Brain microvascular endothelial cell (primary cell): ENCODE data around the gene GAA.

Experiments used
- DNase-seq: peaks from one replicate; pipeline ENCODE4 v3.0.0-alpha.2; 2020
- H3K27ac ChIP-seq: fragments of 250-450 bp; sonication (Bioruptor Pico); 2 replicates; pipeline ENCODE4 v1.5.1; 2020; ENCODE audit warnings: mild to moderate bottlenecking, moderate library complexity
- H3K27me3 ChIP-seq: fragments of 250-450 bp; sonication (Bioruptor Pico); replicated peaks from 2 replicates; pipeline ENCODE4 v1.5.1; 2020; ENCODE audit warnings: mild to moderate bottlenecking
- H3K36me3 ChIP-seq: fragments of 250-450 bp; sonication (Bioruptor Pico); replicated peaks from 2 replicates; pipeline ENCODE4 v1.5.1; 2020; ENCODE audit warnings: mild to moderate bottlenecking
- H3K4me3 ChIP-seq: 2 replicates; pipeline ENCODE4 v1.5.1; 2011; ENCODE audit warnings: low read depth, mild to moderate bottlenecking, control low read depth, low read length, moderate library complexity
- in situ Hi-C: cut with HindIII; loops from 2 replicates; pipeline ENCODE4 v1.10.0; 2017; ENCODE audit warnings: low sequenced_read_pairs, low pct_ligation_motif_present
- TF ChIP-seq, protein P1 (sequence below): IDR thresholded peaks from 2 replicates; pipeline ENCODE4 v1.5.1; 2011; ENCODE audit warnings: low read depth, mild to moderate bottlenecking, moderate library complexity, low read length, control low read depth, inconsistent platforms; ENCODE audit errors: missing control alignments

GAA gene

DNA sequence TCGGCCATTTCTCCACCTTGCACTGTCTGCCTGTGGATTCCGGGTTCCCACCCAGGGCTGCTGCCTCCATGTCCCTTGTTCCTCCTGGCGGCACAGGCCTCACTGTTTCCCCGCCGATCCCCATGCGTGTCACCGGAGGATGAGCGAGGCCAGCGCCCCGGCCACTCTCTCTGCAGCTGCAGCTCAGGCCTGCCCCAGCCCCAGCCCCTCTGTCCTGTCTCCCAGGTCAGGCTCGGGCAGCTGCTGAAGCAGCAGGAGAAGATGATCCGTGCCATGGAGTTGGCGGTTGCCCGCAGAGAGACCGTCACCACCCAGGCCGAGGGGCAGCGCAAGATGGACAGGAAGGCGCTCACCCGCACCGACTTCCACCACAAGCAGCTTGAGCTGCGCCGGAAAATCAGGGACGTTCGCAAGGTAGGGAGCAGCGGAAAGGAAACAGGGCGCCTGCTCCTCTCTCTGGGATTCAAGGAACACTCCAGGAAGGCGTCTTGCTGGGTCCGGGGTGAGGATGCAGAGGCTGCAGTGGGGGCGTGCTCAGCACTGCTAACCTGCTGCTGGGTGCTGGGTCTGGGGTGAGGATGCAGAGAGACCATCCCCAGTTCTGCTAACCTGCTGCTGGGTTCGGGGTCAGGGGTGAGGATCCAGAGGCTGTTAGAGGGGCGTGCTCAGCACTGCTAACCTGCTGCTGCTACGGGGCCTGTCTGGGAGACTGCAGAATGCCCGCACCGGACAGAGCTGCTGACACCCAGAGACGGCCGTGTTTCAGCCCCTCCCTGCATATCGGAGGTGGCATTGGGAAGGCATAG lies 6.1 kb upstream of the GAA start:
- Histone ChIP-seq H3K4me3 (no peak overlapping the region), H3K36me3 (no peaks in the 10 kb centered on the region), H3K27me3 (no peaks in the 10 kb centered on the region), H3K27ac (no peak overlapping the region)
- DNase-seq = no peak
- in situ Hi-C loops = no loop called here
- TF ChIP-seq, protein P1, sequence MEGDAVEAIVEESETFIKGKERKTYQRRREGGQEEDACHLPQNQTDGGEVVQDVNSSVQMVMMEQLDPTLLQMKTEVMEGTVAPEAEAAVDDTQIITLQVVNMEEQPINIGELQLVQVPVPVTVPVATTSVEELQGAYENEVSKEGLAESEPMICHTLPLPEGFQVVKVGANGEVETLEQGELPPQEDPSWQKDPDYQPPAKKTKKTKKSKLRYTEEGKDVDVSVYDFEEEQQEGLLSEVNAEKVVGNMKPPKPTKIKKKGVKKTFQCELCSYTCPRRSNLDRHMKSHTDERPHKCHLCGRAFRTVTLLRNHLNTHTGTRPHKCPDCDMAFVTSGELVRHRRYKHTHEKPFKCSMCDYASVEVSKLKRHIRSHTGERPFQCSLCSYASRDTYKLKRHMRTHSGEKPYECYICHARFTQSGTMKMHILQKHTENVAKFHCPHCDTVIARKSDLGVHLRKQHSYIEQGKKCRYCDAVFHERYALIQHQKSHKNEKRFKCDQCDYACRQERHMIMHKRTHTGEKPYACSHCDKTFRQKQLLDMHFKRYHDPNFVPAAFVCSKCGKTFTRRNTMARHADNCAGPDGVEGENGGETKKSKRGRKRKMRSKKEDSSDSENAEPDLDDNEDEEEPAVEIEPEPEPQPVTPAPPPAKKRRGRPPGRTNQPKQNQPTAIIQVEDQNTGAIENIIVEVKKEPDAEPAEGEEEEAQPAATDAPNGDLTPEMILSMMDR = no peak

DNA sequence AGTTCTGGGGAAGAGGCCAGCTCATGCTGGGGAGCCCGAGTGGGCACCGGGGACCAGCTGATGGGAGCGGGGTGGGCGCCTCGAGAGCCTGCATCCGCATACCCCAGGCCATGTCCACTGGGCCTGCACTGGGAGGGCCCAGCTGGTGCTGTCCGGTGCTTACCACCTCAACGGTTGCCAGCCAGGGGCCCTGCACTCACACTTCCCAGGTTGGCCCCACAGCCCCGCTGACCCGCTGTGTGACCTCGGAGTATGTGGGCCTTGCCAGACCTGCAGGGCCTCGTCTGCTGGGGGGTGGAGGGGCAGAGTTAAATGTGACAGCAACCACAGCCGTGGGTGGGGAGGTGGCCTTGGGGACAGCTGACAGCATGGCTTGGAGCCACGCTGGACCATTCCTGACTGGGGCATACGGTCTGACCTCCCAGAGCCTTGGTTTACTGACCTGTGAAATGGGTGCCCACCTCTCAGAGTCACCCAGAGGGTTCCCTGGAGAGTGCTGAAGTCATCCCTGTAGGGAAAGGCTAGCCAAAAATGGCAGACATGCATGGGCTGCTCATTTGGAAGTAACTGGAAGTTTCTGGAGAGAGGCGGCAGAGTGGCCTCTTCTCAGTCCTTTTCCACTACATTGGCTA lies 5.4 kb upstream of the GAA start:
- TF ChIP-seq, protein P1 = no peak
- no peak for DNase-seq
- no peak overlapping the region for H3K27ac ChIP-seq
- H3K36me3 ChIP-seq = no peaks in the 10 kb centered on the region
- in situ Hi-C loops = no loop called here
- no peaks in the 10 kb centered on the region for H3K27me3 ChIP-seq
- no peak overlapping the region for H3K4me3 ChIP-seq

DNA sequence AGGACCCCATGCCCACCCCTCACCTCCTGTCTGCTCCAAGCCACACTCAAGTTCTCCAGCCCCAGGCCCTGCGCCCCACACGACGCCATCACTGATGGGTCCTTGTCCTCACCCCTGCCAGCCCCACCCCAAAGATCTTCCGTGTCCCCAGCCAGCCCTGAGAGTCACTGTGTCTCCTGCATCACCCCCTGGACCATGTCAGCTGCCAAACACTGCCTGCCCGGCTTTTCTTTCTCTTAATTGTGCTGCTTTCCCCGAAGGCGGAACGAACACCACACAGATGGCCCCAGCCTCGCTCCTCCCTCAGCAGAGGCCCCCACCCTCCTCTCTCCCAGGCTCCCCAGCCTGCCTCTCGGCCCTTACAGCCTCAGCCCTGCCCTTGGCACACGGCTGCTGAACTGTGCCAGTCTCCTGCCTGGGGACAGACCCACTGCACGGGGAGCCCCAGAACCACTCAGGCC lies 4.8 kb upstream of the GAA start:
- TF ChIP-seq, protein P1 = no peak
- Histone ChIP-seq H3K4me3 (no peak overlapping the region), H3K27ac (no peak overlapping the region), H3K27me3 (no peaks in the 10 kb centered on the region), H3K36me3 (no peaks in the 10 kb centered on the region)
- no peak for DNase-seq
- in situ Hi-C loops = no loop called here

DNA sequence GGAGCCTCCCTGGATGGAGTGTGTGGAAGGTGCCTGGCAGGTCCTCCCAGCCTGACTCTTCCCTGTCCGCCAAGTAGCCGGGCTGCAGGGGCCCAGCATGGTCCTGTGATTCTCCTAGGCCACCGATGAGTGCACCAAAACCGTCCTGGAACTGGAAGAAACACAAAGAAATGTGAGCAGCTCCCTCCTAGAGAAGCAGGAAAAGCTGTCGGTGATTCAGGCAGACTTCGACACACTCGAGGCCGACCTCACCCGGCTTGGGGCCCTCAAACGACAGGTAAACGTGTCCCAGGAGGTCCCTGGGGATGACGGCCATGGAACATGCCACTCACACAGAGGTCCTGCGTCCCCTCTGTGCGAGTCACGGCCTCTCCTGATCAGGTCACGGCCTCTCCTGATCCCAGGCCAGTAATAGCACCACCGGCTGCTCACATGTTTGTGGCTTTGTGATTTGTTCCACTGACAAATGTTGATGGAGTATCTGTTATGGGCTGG lies 4.2 kb upstream of the GAA start:
- TF ChIP-seq, protein P1 = no peak
- no peaks in the 10 kb centered on the region for H3K36me3 ChIP-seq
- DNase-seq = no peak
- no peaks in the 10 kb centered on the region for H3K27me3 ChIP-seq
- no peak overlapping the region for H3K4me3 ChIP-seq
- in situ Hi-C loops = no loop called here
- no peak overlapping the region for H3K27ac ChIP-seq

DNA sequence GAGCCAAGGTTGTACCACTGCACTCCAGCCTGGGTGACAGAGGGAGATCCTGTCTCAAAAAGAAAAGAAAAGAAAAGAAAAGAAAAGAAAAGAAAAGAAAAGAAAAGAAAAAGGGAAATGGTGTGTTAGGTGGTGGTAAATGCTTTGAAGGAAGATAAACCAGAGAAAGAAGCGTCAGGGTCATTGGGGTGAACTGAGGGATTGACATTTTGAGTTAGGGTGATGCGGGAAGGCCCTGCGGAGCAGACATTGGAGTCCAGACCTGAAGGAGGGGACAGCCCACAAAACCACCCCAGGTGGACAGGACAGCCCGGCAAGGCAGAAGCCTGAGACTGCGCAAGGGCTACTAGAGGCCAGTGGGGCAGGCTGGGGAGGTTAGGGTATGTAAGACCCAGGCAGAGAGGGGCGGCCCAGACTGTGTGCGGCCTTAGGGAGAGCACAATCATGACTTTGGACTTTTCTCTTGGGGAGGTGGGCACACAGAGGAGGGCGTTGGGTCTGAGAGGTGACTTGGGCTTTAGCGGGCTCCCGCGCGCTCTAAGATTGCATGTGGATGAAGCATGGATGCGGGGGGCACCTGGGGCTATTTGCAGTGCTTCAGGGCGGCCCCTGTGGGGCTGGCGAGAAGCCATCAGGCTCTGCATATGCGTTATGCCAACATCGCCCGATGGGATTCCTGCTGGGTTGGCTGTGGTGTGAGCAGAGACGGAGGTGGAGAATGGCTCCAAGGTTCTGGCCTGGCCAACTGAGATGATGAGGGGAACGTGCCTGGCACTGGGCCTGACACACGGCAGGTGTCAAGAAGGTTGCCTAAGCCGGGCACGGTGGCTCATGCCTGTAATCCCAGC lies 3.3 kb upstream of the GAA start:
- in situ Hi-C loops = no loop called here
- H3K4me3 ChIP-seq = no peak overlapping the region
- no peaks in the 10 kb centered on the region for H3K27me3 ChIP-seq

More for the DNA sequence above, 3.3 kb upstream of the GAA start:
- TF ChIP-seq, protein P1 = no peak
- H3K36me3 ChIP-seq = no peaks in the 10 kb centered on the region
- no peak overlapping the region for H3K27ac ChIP-seq
- DNase-seq = no peak
